Ishikawa (cell line): ENCODE data around the gene CAPN11.

Source experiments
- CREB1 ChIP-seq: IDR thresholded peaks from 2 replicates; pipeline ENCODE4 v1.6.1; 2012; ENCODE audit warnings: low read depth
- EP300 ChIP-seq: IDR thresholded peaks from 2 replicates; pipeline ENCODE4 v1.6.1; 2012; ENCODE audit warnings: borderline replicate concordance
- MAX ChIP-seq: IDR thresholded peaks from 2 replicates; pipeline ENCODE4 v1.6.1; 2012
- NFIC ChIP-seq: IDR thresholded peaks from 2 replicates; pipeline ENCODE4 v1.6.1; 2012
- TAF1 ChIP-seq: IDR thresholded peaks from 2 replicates; pipeline ENCODE4 v1.6.1; 2012; ENCODE audit warnings: low read depth, mild to moderate bottlenecking
- ZBTB7A ChIP-seq: IDR thresholded peaks from 2 replicates; pipeline ENCODE4 v1.6.1; 2012; ENCODE audit warnings: low read depth

- TF ChIP-seq TAF1 (no peak), NFIC (no peak), EP300 (no peak), CREB1 (no peak), MAX (no peak), ZBTB7A (no peak)
These were observed 41.3 kb downstream of the CAPN11 start for GRCh38 chr6:44199883-44200282.
